HG03108 (cell line): ENCODE measurements around the gene GLRX.
"Not testable (repeated sequence)": the region's sequence is repeated elsewhere in the genome, so short reads cannot be mapped to it uniquely, and the experiment has no call there.

Source experiments
- ATAC-seq: cut with Tn5 transposase; IDR thresholded peaks from one replicate; pipeline ENCODE4 v1.9.1; 2021; ENCODE audit warnings: moderate library complexity; ENCODE audit not compliant: unreplicated experiment

The GLRX gene

GRCh38 chr5:95830226-95830625 lies 7.7 kb upstream of the GLRX start:
- no peak for ATAC-seq

DNA sequence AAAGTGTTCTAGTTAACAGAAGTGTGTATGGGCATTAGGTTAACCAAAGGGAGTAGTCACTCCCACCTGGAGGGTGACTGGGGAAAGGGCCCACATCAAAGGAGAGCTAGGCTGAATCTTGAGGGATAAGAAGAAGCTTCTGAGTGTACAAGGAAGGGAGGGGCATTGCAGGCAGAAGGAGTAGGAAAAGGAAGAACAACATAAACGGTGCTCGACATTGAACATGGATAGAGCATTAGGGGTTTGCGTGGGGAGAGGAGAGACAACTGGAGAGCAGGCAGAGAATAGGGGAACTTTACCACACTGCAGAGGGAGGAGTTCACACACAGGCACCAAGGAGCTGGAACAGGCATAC lies 5.3 kb upstream of the GLRX start:
- ATAC-seq: no peak

- no peak for ATAC-seq
These were observed 4.7 kb upstream of the GLRX start for GRCh38 chr5:95826949-95827891.

GRCh38 chr5:95825495-95825894 lies 3.0 kb upstream of the GLRX start:
- no peak for ATAC-seq

DNA sequence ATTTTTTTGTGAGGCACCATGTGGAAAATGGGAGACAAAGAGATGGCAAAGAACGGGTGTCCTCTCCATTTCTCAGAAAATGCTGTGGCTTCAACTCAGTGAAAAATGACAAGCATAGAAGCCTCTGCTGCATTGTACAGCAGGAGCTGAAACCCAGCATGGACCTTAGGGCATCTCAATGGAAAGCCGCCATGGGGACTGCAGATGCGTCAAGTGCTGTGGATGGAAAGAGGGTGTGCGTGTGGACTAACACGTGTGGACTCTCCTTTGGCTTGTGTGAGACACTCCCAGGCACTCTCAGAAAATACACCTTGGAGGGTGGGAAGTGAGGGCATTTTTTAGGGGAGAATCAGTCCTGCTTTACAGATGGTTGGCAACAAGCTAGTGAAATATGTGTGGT lies 2.2 kb upstream of the GLRX start:
- ATAC-seq: no peak

- peak; percentile 38 for ATAC-seq
These were observed 1.4 kb upstream of the GLRX start for GRCh38 chr5:95823738-95824609.

DNA sequence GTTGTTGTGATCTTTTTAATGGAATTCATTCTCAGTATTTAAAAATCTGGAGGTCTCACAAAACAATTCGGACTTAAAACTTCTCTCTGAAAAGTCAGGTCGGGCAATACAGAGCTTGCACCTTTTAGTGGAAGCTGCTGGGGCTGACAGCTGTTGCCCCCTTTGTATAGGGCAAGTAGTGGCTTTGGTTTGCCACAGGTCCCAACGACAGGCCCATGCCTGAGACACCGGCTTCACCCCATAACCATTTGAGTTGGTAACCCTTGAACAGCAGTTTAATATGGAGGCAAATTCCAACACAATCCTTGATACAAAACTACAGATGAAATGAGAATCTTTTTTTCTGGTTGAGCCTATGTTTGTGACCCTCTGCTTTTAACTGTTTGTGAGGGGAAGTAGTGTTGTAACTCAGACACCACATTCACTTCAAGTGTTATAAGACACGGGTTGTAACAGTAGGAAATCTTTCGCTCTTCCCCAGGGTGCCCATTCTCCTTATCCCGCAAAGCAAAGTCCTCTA lies 752 bp upstream of the GLRX start:
- ATAC-seq: no peak

- ATAC-seq: peak; percentile 40
These were observed 434 bp downstream of the GLRX start for GRCh38 chr5:95822043-95822541.

DNA sequence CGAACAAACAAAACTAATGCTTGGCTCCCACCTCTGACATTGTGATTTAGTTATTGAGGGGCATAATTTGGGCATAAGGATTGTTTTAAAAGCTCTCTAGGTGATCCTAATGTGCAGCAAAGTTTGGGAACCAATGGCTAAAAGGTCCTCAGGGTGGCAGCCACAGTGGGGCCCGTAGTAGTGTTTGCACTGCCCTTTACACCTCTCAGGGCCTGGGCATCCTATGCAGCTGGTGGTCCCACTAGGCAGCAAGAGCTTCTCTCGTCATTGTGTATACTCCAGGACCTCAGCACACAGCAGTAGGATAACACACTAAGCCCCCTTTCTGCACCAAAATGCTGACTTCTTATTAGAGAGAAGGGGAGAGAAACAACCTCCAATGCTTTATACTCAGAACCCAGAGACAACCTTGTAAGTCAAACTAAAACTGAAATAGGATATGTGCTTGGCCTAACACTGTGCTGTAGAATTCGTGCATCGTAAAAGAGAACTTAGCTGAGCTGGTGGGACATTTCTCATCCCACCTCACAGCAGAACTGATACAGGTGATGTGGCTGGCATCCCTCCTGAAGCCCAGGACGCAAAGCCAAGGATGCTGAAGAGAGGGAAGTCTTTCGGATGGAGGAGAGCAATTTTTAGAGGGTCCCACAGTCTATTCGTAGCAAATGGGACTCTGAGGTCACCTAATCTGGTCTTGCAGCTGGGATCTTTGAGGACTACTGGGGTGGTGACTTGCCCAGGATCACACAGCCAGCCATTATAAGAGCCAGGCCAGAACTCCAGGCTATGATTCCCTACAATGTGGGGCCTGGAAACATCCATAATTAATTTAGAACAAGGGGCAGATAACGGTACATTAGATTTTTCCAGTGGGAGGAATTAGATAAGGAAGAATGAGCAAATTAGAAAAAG lies 1.2 kb downstream of the GLRX start:
- no peak for ATAC-seq

DNA sequence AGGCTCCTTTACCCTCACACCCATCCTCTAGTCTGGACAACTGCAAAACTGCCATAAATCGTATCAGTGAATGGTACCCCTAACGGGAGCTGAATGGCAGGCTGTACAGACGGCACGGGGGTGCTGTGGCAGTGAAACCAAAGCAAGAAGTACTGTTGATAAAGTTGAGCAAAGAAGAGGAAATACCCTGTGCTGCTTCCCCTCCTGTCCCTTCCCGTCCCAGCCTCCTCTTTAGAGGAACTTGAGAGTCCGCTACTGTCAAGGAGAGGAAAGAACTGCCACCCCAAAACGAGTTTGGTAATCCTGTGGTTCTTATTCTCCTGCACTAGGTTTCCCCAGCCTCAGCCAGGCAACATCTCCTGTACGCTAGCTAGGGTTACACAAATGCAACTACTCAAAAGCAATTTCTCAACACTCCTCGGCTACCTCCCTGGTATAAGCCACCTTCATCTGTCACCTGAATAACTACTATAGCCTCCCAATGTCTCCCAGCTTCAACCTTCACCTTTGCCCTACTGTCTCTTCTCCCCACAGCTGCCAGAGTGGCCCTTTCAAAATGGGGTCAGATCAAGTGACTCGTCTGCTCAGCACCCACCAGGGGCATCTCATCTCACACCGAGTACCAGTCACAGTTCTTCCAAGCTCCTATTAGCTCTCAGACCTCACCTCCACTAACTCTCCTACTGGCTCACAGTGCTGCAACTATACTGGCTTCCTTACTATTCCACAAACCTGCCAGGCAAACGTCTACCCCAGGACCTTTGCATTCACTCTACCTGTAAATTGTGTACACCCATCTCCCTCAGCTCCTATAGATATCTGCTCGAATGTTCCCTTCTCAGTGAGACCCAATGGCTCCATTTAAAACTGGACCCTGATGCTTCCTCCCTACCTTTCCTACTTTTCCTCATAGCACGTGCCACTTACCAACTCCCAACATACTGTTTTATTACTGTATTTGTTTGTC lies 4.1 kb downstream of the GLRX start:
- no peak for ATAC-seq

GRCh38 chr5:95817430-95817829 lies 5.1 kb downstream of the GLRX start:
- ATAC-seq: no peak

DNA sequence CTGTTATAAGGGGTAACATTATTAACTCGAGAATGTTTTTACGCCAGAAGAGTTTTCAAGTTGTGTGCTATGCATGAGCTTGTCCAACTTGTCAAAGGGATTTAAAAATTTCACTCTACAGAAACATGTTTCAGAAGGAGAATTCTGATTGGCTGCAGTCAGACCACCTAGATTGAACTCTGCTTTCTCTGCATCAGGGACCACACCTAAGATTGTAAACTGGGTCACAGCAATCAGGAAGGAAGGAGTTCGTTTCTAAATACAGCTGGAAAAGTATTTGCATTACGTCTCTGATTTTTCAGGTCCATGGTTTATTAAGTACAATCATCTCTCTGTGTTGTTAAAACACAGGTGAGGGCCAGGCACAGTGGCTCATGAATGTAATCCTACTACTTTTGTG lies 5.8 kb downstream of the GLRX start:
- ATAC-seq: no peak

GRCh38 chr5:95816341-95816740 lies 6.2 kb downstream of the GLRX start:
- ATAC-seq: no peak

- ATAC-seq: no peak
These were observed 7.3 kb downstream of the GLRX start for GRCh38 chr5:95815155-95815729.

DNA sequence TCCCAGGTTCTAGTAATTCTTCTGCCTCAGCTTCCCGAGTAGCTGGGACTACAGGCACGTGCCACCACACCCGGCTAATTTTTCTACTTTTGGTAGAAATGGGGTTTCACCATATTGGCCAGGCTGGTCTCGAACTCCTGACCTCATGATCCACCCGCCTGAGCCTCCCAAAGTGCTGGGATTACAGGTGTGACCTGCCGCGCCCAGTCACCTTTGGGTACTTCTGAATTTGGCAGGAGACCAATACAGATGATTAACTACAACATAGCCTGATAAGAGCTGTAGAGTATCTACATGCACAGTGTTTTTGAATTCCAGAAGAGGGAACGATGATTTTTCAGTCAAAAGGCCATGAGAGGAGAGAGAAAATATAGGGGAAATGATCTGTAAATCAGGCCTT lies 9.5 kb downstream of the GLRX start:
- ATAC-seq: not testable (repeated sequence)

DNA sequence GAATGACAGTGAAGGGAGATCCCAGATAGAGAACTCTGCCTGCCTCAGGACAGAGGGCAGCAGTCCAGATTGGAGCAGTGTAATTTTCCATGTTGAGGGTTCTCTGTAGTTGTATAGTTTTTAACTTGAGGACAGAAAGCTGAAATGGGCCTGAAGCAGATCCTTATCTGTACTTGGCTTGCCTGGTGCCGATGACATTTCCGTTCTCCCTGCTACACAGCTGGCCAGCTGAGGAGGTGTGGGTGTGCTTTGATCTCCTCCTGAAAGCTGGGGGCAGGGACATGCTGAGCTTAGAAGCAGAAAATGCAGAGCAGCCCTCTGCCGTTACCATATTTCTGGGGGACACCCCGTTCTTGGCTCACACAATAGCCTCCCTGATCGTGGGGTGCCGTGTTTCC lies 10.5 kb downstream of the GLRX start:
- ATAC-seq: no peak

DNA sequence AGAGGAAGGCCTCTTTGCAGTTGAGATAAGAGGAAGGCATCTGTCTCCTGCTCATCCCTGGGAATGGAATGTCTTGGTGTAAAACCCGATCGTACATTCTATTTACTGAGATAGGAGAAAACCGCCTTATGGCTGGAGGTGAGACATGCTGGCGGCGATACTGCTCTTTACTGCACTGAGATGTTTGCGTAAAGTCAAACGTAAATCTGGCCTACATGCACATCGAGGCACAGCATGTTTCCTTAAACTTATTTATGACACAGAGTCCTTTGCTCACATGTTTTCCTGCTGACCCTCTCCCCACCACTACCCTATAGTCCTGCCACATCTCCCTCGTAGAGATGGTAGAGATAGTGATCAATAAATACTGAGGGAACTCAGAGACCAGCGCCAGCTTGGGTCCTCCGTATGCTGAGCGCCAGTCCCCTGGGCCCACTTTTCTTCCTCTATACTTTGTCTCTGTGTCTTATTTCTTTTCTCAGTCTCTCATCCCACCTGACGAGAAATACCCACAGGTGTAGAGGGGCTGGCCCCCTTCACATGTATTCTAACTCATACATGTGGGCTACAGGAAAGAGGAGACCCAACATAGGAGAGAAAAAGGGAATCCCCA lies 11.0 kb downstream of the GLRX start:
- ATAC-seq: not testable (repeated sequence)

DNA sequence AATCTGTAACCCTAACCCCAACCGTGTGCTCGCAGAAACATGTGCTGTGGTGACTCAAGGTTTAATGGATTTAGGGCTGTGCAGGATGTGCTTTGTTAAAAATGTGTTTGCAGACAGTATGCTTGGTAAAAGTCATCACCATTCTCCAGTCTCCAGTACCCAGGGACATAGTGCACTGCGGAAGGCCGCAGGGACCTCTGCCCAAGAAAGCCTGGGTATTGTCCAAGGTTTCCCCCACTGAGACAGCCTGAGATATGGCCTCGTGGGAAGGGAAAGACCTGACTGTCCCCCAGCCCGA lies 11.5 kb downstream of the GLRX start:
- ATAC-seq: not testable (repeated sequence)
